ENCODE measurements around the gene NMB. TPM values are rescaled to one million over a fixed set of nuclear protein-coding genes. Genes with fewer than 3 reads are reported as not detected.

NMB gene
- total RNA-seq, 1 experiment from 2014 or later: 11.5 TPM

- Histone ChIP-seq H3K18ac (ENCODE audit: insufficient read length, low read depth, low read length) (no peak overlapping the region), H2BK5ac (ENCODE audit: insufficient read length, low read length) (no peak overlapping the region), H2BK15ac (ENCODE audit: low read depth, low read length) (no peak overlapping the region), H3K79me1 (ENCODE audit: insufficient read depth, low read depth, low read length, poor library complexity, severe bottlenecking) (peaks cover 8% of the 10 kb centered on the region), H3K14ac (ENCODE audit: insufficient read depth, low read length) (no peak overlapping the region), H2AK5ac (ENCODE audit: insufficient read length, low read length) (no peak overlapping the region), H2BK120ac (ENCODE audit: low read depth, low read length, poor library complexity, severe bottlenecking) (no peak overlapping the region), H4K20me1 (ENCODE audit: control insufficient read depth, insufficient read depth, insufficient read length) (no peaks in the 10 kb centered on the region), H3K9ac (ENCODE audit: extremely low read depth, insufficient read length, low read length) (no peak overlapping the region), H3K23me2 (ENCODE audit: insufficient read length, low read depth, low read length, poor library complexity, severe bottlenecking) (no peaks in the 10 kb centered on the region), H3K27me3 (ENCODE audit: insufficient read depth, low read length) (no peaks in the 10 kb centered on the region), H4K5ac (ENCODE audit: insufficient read length, low read depth, low read length) (no peak overlapping the region), H3K4me1 (ENCODE audit: insufficient read depth, low read length) (no peaks in the 10 kb centered on the region), H3K27ac (ENCODE audit: insufficient read length, low read depth, low read length) (no peak overlapping the region), H2BK20ac (ENCODE audit: low read depth, low read length, poor library complexity, severe bottlenecking) (no peak overlapping the region), H3K56ac (ENCODE audit: insufficient read length, low read depth, low read length) (peak overlapping the region; percentile 16), H3K23ac (ENCODE audit: insufficient read length, low read depth, low read length) (no peak overlapping the region), H3K9me3 (ENCODE audit: control insufficient read depth, low read depth, low read length) (peaks cover 33% of the 10 kb centered on the region), H3K4ac (ENCODE audit: low read depth, low read length) (no peak overlapping the region), H3K4me2 (ENCODE audit: insufficient read depth, insufficient read length, low read length) (no peak overlapping the region), H3T11ph (ENCODE audit: low read length) (no peak overlapping the region), H3K79me2 (ENCODE audit: insufficient read depth, low read length) (0 out of 2 replicates have a peak, but pooled peaks cover 1% of the 10 kb centered on the region), H2BK12ac (ENCODE audit: insufficient read length, low read depth, low read length) (no peak overlapping the region), H2AFZ (ENCODE audit: low read length) (no peak overlapping the region), H4K91ac (ENCODE audit: insufficient read length, low read depth, low read length) (no peak overlapping the region), H4K8ac (replicated peaks; ENCODE audit: insufficient read length, low read depth, low read length) (no peak overlapping the region)
- no CpG with 5 or more reads among the region's 7 CpGs for WGBS (ENCODE audit: extremely low coverage, insufficient read length, low lambda C conversion rate)
- Mint-ChIP-seq H3K4me1 (peaks cover 7 to 8% of the 10 kb centered on the region in 2 experiments), H3K27me3 (ENCODE audit: low read depth) (peaks cover 10% of the 10 kb centered on the region), H3K9me3 (peaks cover 48 to 49% of the 10 kb centered on the region in 2 experiments), H3K36me3 (ENCODE audit: insufficient read depth in 1 of 3, low read depth in 3 of 3) (peaks cover 53 to 62% (median 55%) of the 10 kb centered on the region in 3 experiments), H3K4me3 (no peak overlapping the region), H3K27ac (peak overlapping the region in 2 of 3 experiments; percentile 12 to 71; a peak in 3 of 7 replicates)
- DNase-seq: no peak
- TF ChIP-seq, protein P1, sequence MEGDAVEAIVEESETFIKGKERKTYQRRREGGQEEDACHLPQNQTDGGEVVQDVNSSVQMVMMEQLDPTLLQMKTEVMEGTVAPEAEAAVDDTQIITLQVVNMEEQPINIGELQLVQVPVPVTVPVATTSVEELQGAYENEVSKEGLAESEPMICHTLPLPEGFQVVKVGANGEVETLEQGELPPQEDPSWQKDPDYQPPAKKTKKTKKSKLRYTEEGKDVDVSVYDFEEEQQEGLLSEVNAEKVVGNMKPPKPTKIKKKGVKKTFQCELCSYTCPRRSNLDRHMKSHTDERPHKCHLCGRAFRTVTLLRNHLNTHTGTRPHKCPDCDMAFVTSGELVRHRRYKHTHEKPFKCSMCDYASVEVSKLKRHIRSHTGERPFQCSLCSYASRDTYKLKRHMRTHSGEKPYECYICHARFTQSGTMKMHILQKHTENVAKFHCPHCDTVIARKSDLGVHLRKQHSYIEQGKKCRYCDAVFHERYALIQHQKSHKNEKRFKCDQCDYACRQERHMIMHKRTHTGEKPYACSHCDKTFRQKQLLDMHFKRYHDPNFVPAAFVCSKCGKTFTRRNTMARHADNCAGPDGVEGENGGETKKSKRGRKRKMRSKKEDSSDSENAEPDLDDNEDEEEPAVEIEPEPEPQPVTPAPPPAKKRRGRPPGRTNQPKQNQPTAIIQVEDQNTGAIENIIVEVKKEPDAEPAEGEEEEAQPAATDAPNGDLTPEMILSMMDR (conservative IDR thresholded peaks at IDR 0.05): no peak
These were observed 33.6 kb downstream of the NMB start for GRCh38 chr15:84624359-84624758.

Data from H9 (cell line).